HG03378 (cell line): ENCODE data around the gene AFDN.

ENCODE experiments used
- ATAC-seq: cut with Tn5 transposase; IDR thresholded peaks from one replicate; pipeline ENCODE4 v1.9.1; 2021; ENCODE audit warnings: mild to moderate bottlenecking, moderate library complexity; ENCODE audit not compliant: unreplicated experiment

Gene AFDN

DNA sequence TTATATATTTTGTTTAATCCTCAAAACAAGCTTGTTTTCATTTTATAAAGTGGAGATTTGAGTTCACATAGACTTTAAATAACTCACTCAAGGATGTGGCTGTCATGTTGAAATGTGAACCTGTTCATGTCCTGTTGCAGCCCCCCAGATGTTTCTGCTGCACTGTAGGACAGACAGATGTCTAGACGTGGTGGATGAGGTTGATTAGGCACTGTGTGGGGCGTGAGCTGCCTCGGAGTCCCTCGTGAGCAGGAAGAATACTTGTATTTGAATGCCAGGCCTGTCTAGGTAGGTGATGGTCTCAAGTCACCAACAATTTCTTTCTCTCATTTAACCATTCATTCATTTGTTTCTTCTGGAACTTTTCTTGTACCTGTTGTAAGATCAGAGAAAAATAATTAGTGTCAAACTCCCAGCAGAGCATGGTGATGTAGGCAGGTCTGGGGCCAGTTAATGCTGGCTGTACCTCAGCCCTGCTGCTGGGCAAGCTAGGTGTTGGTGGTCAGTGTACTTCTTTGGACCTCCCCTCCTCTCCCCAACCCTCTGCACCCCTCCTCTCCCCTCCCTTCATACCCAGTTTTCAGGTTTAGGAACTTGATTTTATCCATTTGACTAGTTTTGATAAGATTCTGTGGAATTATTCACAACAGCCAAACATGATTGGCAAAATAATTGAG is 34.0 kb downstream of the AFDN start:
- no peak for ATAC-seq

GRCh38 chr6:167861424-167861823 is 34.7 kb downstream of the AFDN start:
- ATAC-seq, result no peak

DNA sequence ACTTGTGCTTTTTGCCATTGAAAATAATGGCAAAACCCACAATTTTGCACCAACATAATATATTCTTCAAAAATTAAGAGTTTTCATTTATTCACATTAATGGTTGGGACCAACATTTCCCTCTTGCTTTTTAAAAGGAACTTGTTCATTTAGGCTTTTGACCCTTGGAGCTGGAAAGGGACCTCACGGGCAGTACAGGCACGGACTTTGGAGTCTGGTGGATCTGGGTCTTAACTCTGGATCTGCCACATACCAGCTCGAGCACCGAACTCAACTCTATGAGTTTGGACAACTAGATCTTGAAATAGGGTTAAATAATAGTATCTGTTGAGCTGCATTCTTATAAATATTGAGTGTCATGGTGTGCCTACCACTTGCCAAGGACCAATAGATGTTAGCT is 37.2 kb downstream of the AFDN start:
- ATAC-seq, result no peak

DNA sequence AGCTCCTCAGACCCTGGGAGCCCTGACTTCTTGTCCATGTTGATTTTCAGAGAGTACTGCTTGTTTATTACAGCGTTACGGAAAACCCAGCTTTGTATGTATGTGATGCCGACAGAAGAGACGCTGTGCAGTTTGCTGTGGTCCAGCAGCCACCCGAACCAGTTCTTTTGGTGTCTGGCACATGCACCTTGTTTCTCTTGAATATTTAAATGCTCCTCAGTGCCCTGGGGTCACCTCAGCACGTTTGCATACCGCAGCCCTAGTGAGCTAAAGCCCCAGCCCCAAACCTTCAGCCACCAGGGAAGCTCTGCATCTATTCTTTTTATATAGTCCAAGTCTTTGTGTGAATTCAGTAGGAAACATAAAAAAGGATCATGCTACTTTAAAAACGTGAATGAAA is 39.9 kb downstream of the AFDN start:
- ATAC-seq, result no peak

DNA sequence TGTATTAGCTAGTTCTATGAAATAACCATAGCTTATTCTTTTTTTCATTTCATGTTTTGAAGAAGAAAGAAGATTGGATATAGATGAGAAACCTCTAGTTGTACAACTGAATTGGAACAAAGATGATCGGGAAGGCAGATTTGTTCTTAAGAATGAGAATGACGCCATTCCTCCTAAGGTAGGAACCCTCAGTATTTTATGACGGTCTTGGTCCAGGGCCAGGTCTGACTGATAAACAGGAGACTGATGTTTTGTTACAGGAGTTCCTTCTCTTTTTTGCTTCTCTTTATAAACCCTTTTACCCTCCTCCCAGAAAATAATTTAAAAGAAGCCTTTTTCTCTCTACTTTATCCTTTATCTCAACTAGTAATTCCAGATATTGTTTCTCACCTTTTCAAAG is 43.6 kb downstream of the AFDN start:
- ATAC-seq, result no peak

GRCh38 chr6:167872538-167873210 is 46.0 kb downstream of the AFDN start:
- ATAC-seq, result no peak

DNA sequence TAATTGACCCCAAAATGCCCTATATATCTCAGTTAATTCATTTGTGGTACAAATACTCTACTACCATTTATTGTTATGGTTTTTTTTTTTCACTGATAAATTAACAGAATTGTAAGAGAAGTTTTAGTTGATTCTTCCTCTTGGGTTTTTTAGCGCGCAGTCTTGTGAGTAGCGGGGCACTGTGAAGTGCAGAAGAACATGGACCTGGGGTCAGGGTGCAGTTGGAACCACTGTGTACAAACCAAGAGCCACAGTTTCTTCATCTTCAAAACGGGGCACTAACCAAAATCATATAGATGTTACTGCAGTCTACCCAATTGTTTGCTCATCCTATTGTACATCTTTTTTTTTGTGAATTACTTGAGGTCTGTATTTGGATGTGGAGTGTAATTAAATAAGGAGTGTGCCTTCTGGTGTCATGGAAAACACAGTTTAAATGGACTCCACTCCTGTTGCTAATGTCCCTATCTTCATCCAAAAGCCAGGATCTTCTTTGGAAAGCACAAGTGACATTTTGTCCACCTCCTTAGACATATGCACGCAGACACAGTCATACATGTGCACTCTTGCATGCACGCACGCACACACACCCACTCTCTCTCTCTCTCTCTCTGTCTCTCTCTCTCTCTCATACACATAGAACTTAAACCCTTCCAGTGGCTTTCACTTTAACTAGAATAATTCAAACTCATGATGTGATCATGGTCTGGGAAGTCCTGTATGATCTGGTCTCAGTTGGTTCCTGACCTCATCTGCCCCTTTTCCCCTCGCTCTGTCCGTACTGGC is 51.5 kb downstream of the AFDN start:
- no peak for ATAC-seq

- no peak for ATAC-seq
Measured at GRCh38 chr6:167879612-167880011, 52.9 kb downstream of the AFDN start.

GRCh38 chr6:167881327-167881726 is 54.6 kb downstream of the AFDN start:
- no peak for ATAC-seq

DNA sequence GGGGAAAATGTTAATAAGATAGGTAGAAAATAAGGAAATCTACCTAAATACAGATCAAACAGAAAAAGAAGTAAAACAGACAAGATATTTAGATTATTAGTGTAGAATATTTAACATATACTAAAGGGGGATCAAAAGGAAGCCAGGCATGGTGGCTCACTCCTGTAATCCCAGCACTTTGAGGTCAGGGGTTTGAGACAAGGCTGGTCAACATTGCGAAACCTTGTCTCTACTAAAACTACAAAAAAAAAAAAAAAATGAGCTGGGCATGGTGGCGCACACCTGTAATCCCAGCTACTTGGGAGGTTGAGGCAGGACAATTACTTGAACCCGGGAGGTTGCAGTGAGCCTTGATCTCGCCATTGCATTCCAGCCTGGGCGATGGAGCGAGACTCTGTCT is 55.5 kb downstream of the AFDN start:
- ATAC-seq, result no peak

DNA sequence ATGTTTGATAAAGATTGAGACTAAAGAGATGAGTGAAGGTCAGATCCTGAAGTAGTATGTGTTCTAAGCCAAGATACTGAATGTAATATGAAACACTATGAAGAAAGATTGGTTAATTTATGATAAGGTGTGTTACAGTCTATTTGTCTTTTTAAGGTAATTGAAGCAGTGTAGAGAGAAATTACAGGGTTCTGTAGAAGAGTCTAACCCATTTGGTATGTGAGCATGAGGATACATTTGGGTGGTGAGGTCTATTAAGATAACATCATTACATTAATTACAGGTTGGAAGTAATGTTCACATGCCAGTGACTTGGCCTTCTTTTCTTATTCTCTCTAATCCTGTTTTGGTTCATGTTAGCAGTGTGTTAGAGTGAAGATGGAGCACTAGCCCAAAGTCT is 61.4 kb downstream of the AFDN start:
- ATAC-seq, result no peak

DNA sequence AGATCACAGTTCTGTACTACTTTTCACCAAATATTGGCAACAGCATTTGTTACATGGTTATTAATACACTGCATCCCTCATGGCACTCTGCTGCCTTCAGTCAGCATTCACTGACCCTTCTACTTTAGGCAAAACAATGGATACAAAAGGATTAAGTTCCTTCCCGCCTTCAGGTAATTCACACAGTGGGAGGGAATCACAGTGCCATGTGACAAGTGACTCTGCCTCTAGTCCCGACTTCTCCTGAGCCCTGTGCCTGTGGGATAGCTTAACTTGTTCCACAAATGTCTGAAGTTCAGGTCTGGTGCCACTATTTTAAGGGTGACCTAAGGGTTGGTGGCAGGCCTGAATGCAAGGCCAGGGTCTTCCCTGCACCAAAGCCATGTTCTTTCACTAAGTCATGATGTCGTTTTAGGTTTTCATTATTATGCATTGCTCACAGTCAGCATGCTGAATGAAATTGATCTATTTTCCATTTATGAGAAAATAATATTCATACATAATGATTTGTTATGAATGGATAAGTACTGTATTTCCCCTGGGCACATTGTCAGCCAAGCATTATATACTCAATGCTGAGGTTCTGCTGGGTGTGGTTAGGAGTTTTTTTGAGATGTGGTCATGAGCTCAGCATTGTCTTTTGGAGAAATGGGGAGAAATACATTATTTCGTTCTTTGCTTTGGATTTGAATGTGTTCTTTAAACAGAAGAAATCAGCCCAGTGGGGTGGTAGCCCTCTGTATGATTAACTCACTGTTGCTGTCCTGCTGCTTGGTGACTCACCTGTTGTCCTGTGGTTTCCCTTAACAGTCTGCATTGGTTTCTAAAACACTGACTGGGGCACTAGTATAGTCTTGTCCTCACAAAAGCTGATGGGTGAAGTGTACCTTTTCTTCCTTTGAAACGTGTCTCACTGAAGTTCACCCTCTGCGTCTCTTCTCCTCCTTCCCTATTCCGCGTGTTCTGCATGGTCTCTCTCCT is 66.4 kb downstream of the AFDN start:
- peak; percentile 91 for ATAC-seq

DNA sequence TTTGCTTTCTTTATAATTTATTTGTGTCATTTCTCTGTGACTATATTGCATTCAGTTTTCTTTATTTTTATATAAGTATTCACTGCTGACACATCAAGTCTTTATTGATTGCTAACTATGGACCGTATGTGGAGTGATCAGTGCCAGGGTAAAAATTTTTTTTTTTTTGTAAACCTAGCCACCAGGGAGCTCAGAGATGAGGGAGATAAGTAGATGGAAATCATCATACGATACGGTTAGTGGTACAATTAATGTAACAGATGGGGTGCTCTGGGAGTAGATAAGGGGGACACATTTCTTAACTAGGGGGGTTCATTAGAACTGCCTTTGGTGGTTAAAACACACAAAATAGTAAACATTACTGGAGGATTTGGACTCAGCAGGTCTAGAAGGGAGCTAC is 68.3 kb downstream of the AFDN start:
- ATAC-seq, result no peak

GRCh38 chr6:167896648-167897047 is 69.9 kb downstream of the AFDN start:
- ATAC-seq, result no peak

DNA sequence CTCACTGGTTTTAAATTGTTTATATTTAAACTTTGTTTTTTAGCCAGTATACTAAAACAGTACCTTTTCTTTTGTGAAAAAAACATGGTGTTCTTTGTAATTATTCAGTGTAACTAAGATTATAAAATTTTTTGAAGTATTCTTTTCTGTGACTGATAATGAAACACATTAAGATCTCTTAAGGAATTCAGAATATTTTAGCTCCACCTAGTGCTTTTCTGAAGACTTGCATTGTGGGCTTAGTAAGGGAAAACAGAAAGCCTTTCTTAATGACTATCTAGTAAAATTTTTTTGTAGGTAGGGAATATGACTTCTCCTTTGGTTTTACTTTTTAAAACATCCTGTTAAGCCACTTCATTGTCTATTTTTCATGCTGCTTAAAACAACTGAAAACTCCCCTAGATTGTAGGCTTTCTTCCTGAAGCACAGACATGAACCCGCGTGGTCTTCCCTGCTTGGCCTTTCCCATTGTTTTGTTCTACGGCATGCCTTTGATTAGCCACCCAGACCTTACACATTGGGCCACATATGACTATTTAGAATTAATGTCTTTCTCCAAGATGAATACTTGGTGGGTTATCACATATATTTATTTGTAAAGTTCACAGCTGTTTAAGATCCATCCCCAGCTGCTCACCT is 72.1 kb downstream of the AFDN start:
- no peak for ATAC-seq

GRCh38 chr6:167904791-167905190 is 78.1 kb downstream of the AFDN start:
- no peak for ATAC-seq

DNA sequence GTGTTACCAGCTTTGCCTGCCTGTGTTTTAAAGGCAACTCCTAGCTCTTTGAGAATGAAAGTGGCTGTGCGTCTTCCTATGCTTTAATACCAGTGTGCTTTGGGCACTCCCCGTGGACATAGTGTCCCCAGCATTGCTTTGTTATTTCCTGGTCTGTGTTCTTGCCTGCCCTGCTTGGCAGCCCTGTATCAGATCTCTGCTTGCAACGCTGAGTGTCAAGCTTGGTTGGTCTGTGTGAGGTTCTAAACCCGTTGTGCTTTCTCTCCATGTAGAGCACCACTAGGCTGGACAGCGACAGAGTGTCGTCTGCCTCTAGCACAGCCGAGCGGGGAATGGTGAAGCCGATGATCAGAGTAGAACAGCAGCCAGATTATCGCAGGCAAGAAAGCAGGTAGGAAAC is 80.2 kb downstream of the AFDN start:
- ATAC-seq, result no peak

GRCh38 chr6:167907837-167908681 is 81.3 kb downstream of the AFDN start:
- no peak for ATAC-seq

DNA sequence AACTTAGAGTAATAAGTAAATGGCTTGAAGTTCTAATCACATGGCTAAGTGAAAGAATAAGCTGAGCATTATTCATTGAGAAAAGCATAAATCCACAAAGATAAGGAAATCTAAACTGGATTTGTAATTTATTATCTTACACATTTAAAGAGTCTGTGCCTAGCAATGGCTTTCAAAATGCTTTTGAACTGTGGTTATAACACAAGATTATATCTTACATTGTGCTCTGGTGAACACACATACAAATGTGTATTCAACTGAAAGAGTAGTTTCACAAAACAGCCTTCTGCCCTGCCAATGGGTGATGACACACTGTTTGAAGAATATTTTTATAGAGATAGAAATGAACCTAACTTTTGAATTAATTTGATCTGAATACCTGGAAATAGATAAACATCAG is 83.3 kb downstream of the AFDN start:
- no peak for ATAC-seq

GRCh38 chr6:167910652-167911051 is 83.9 kb downstream of the AFDN start:
- no peak for ATAC-seq
